ENCODE data around the gene SUPT5H. TPM values are rescaled to one million over a fixed set of nuclear protein-coding genes. Genes with fewer than 3 reads are reported as not detected.
A peak's percentile ranks its signal among the peaks of the same experiment; 100 is the strongest.

SUPT5H gene
- total and polyA plus RNA-seq, 2 of the 4 experiments (the other 2 are of a cell fraction), result 75.3 to 116 TPM

DNA sequence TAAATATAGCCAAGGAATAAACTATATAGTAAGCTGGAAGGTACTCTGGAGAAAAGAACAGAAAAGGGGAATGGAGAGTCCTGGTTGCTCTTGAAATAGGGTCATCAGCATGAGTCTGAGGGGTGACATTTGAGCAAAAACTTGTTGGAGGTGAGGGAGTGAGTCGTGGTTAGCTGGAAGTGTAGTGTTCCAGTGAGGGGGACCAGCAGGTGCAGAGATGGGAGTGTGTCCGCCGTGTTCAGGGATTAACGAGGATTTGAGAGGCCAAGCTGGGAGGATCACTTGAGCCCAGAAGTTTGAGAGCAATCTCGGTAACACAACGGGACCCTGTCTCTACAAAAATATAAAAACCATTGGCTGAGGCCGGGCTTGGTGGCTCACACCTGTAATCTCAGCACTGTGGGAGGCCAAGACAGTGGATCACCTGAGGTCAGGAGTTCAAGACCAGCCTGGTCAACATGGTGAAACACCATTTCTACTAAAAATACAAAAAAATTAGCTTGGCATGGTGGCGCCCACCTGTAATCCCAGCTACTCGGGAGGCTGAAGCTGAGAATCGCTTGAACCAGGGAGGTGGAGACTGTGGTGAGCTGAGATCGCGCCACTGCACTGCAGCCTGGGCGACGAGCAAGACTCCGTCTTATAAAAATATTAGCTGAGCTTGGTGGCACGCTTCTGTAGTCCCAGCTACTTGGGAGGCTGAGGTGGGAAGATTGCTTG lies 1.1 kb downstream of the SUPT5H start:
- in situ Hi-C loops (cut with MboI; ENCODE audit: low sequenced_read_pairs) (loop anchor here (25.0 kb wide), 1 partner anchor 391 kb away; the partner anchor contains the start of genes DYRK1B and FBL), dilution Hi-C loops (cut with HindIII; ENCODE audit: low sequenced_read_pairs, unreplicated experiment) (no loop called here), intact Hi-C loops (cut with micrococcal nuclease) (loop anchor here (10.0 kb wide), 1 partner anchor 398 kb away; the partner anchor contains the start of gene FBL)
- POLR2A ChIA-PET (ENCODE audit: unreplicated experiment), result no interaction called here
- H3K9me3 ChIP-seq (ENCODE audit: control insufficient read depth, insufficient read depth, low read length), result no peaks in the 10 kb centered on the region
- H3K4ac ChIP-seq (ENCODE audit: low read depth, low read length), result 0 out of 2 replicates have a peak overlapping the region, but pooled peaks have one; percentile 7
- peaks cover 5% of the 10 kb centered on the region for H3K4me1 ChIP-seq (ENCODE audit: control insufficient read depth, insufficient read depth, low read length)
- H3K14ac ChIP-seq (replicated peaks; ENCODE audit: low read depth, low read length), result no peak overlapping the region
- H3K56ac ChIP-seq (ENCODE audit: extremely low read depth, insufficient read depth, low read length), result no peak overlapping the region
- H3K18ac ChIP-seq (ENCODE audit: low read depth, low read length), result no peak overlapping the region
- no peak overlapping the region for H3K23ac ChIP-seq (ENCODE audit: low read depth, low read length)
- no peak overlapping the region for H4K5ac ChIP-seq (ENCODE audit: low read depth, low read length)
- no peak for ATAC-seq (ENCODE audit: low read depth)
- peaks cover 11 to 61% of the 10 kb centered on the region in 2 experiments; a peak in 3 of 4 replicates for H3K79me1 ChIP-seq (ENCODE audit: low read depth in 1 of 2, low read length in 2 of 2)
- H4K8ac ChIP-seq (ENCODE audit: low read depth in 2 of 2, low read length in 2 of 2), result no peak overlapping the region
- no peak overlapping the region for H2BK15ac ChIP-seq (ENCODE audit: low read depth, low read length)
- 88% methylated on average over 13 of the region's 16 CpGs; no CpG with 5 or more reads in 1 of the 2 experiments for WGBS, 2 experiments (ENCODE audit: extremely low coverage in 2 of 2, insufficient read length in 1 of 2)
- CTCF ChIA-PET, result no interaction called here
- H3K9me1 ChIP-seq (ENCODE audit: insufficient read depth, low read length), result peaks cover 8% of the 10 kb centered on the region
- no peak overlapping the region for H4K91ac ChIP-seq (ENCODE audit: insufficient read depth, low read depth, low read length)
- peaks cover 12% of the 10 kb centered on the region; the same call in 1 of the 2 replicates for H3K36me3 ChIP-seq (ENCODE audit: control insufficient read depth, insufficient read depth, low read length)
- H3K4me2 ChIP-seq (ENCODE audit: low read depth, low read length), result peak overlapping the region; percentile 64
- BruUV-seq (replicated peaks), result no TSS peak
- peak overlapping the region; percentile 96 for H3K9ac ChIP-seq (ENCODE audit: low read depth, low read length)
- no peaks in the 10 kb centered on the region for H3K27me3 ChIP-seq (ENCODE audit: control insufficient read depth, insufficient read depth, low read length)
- H4K20me1 ChIP-seq (ENCODE audit: insufficient read depth, low read length), result peaks cover 44% of the 10 kb centered on the region
- peak overlapping the region; percentile 83 for H3K4me3 ChIP-seq (ENCODE audit: insufficient read depth, low read depth, low read length)
- DNase-seq, result no peak
- H2BK20ac ChIP-seq (ENCODE audit: low read depth, low read length), result no peak overlapping the region
- H2AK5ac ChIP-seq (ENCODE audit: low read depth, low read length), result peak overlapping the region; percentile 15; the same call in 1 of the 2 replicates
- H2AFZ ChIP-seq (replicated peaks; ENCODE audit: low read length, poor library complexity), result no peak overlapping the region
- no peak overlapping the region for H2BK120ac ChIP-seq (ENCODE audit: low read depth, low read length)
- no peak overlapping the region for H3K27ac ChIP-seq (ENCODE audit: insufficient read depth, low read length)
- H2BK5ac ChIP-seq (ENCODE audit: low read depth, low read length, poor library complexity, severe bottlenecking), result no peak overlapping the region
- no peak for TF ChIP-seq POLR2A (IDR thresholded peaks at IDR 0.05; ENCODE audit: low read depth, low read length)
- TF ChIP-seq NFE2L2 (IDR thresholded peaks at IDR 0.05; ENCODE audit: low read depth, low read length), result no peak
- TF ChIP-seq, protein P1, sequence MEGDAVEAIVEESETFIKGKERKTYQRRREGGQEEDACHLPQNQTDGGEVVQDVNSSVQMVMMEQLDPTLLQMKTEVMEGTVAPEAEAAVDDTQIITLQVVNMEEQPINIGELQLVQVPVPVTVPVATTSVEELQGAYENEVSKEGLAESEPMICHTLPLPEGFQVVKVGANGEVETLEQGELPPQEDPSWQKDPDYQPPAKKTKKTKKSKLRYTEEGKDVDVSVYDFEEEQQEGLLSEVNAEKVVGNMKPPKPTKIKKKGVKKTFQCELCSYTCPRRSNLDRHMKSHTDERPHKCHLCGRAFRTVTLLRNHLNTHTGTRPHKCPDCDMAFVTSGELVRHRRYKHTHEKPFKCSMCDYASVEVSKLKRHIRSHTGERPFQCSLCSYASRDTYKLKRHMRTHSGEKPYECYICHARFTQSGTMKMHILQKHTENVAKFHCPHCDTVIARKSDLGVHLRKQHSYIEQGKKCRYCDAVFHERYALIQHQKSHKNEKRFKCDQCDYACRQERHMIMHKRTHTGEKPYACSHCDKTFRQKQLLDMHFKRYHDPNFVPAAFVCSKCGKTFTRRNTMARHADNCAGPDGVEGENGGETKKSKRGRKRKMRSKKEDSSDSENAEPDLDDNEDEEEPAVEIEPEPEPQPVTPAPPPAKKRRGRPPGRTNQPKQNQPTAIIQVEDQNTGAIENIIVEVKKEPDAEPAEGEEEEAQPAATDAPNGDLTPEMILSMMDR (conservative IDR thresholded peaks at IDR 0.05; ENCODE audit: low read depth, low read length), result no peak
- no peak for TF ChIP-seq RAD21 (IDR thresholded peaks at IDR 0.05; ENCODE audit: low read length)
- TF ChIP-seq RFX5 (IDR thresholded peaks at IDR 0.05; ENCODE audit: low read depth, low read length), result no peak
- no peak for TF ChIP-seq RCOR1 (IDR thresholded peaks at IDR 0.05; ENCODE audit: insufficient replicate concordance, low read length)
- no peak for TF ChIP-seq BHLHE40 (IDR thresholded peaks at IDR 0.05; ENCODE audit: low read depth, low read length)
- TF ChIP-seq MAFK (IDR thresholded peaks at IDR 0.05; ENCODE audit: low read depth, low read length), result no peak
- TF ChIP-seq FOS (IDR thresholded peaks at IDR 0.05; ENCODE audit: low read depth, low read length), result no peak
- TF ChIP-seq, protein P2, sequence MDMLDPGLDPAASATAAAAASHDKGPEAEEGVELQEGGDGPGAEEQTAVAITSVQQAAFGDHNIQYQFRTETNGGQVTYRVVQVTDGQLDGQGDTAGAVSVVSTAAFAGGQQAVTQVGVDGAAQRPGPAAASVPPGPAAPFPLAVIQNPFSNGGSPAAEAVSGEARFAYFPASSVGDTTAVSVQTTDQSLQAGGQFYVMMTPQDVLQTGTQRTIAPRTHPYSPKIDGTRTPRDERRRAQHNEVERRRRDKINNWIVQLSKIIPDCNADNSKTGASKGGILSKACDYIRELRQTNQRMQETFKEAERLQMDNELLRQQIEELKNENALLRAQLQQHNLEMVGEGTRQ (IDR thresholded peaks at IDR 0.05; ENCODE audit: low read depth, low read length), result no peak
- no peak for TF ChIP-seq CHD1 (IDR thresholded peaks at IDR 0.05; ENCODE audit: low read depth, low read length)
- H2AK9ac ChIP-seq (replicated peaks; ENCODE audit: low read depth, low read length, poor library complexity), result peak overlapping the region; percentile 60
